SK-N-SH (cell line): ENCODE data around the gene AKT3. TPM values are rescaled to one million over a fixed set of nuclear protein-coding genes. Genes with fewer than 3 reads are reported as not detected.
A peak's percentile ranks its signal among the peaks of the same experiment; 100 is the strongest.

ENCODE experiments used
- CTCF ChIA-PET: fragments of 300-600, 350-600 bp; formaldehyde crosslinking; extraction: SDS; loops from one replicate; lab custom pipeline; 2021; lab: Yijun Ruan, JAX
- POLR2A ChIA-PET: fragments of 350-600 bp; sonication (Branson Sonifier 250); formaldehyde crosslinking; extraction: SDS; loops from one replicate; lab custom pipeline; 2020; ENCODE audit warnings: antibody characterized with exemption, inconsistent platforms; lab: Yijun Ruan, JAX
- DNase-seq: peaks from one replicate; pipeline ENCODE4 v3.0.0; 2012
- H2AFZ ChIP-seq: fragments of 200-600 bp; sonication (generic); 2 replicates; pipeline ENCODE4 v1.8.1; 2016; ENCODE audit warnings: antibody characterized with exemption, mild to moderate bottlenecking, low read depth
- H3F3A ChIP-seq: fragments of 200-600 bp; sonication (generic); replicated peaks from 2 replicates; pipeline ENCODE3; 2016; ENCODE audit warnings: antibody characterized with exemption, mild to moderate bottlenecking; ENCODE audit not compliant: insufficient read depth
- H3K27ac ChIP-seq, 2 experiments: fragments of 200-500 bp in 1 of 2; fragments of 200-600 bp in 1 of 2; sonication (Bioruptor generic) in 1 of 2; sonication (generic), shearing (Covaris generic) in 1 of 2; 2 replicates each; pipeline versions ENCODE4 v1.5.1 to v1.6.1; 2014 to 2016; ENCODE audit warnings: low read depth in 2 of 2, inconsistent platforms in 1 of 2, low read length in 1 of 2, mild to moderate bottlenecking in 1 of 2, mixed read lengths in 1 of 2
- H3K27me3 ChIP-seq: fragments of 200-600 bp; sonication (generic), shearing (Covaris generic); 2 replicates; pipeline ENCODE4 v1.6.1; 2016; ENCODE audit warnings: mixed run types; ENCODE audit not compliant: insufficient read depth
- H3K36me3 ChIP-seq, 2 experiments: fragments of 200-500 bp in 1 of 2; fragments of 200-600 bp in 1 of 2; sonication (Bioruptor generic) in 1 of 2; sonication (generic) in 1 of 2; replicated peaks in 1 of 2; 2 replicates each; pipeline versions ENCODE3 to v1.5.1; 2014 to 2016; ENCODE audit warnings: low read length in 1 of 2, mild to moderate bottlenecking in 1 of 2; ENCODE audit not compliant: insufficient read depth in 2 of 2, control insufficient read depth in 1 of 2
- H3K4me1 ChIP-seq, 2 experiments: fragments of 200-500 bp in 1 of 2; fragments of 200-600 bp in 1 of 2; sonication (Bioruptor generic) in 1 of 2; sonication (generic), shearing (Covaris generic) in 1 of 2; 2 replicates each; pipeline versions ENCODE4 v1.5.1 to v1.6.1; 2014 to 2016; ENCODE audit warnings: low read depth in 1 of 2, low read length in 1 of 2, mixed run types in 1 of 2; ENCODE audit not compliant: insufficient read depth in 2 of 2, control insufficient read depth in 1 of 2
- H3K4me2 ChIP-seq: fragments of 200-600 bp; sonication (generic), shearing (Covaris generic); 2 replicates; pipeline ENCODE4 v1.6.1; 2017; ENCODE audit warnings: mixed run types
- H3K4me3 ChIP-seq, 2 experiments: fragments of 200-500 bp in 1 of 2; fragments of 200-600 bp in 1 of 2; sonication (Bioruptor generic) in 1 of 2; sonication (generic), shearing (Covaris generic) in 1 of 2; 2 replicates each; pipeline versions ENCODE4 v1.5.1 to v1.8.1; 2014 to 2016; ENCODE audit warnings: low read depth in 2 of 2, inconsistent platforms in 1 of 2, low read length in 1 of 2, mild to moderate bottlenecking in 1 of 2, mixed read lengths in 1 of 2, moderate library complexity in 1 of 2
- H3K79me2 ChIP-seq: fragments of 200-600 bp; sonication (generic); 2 replicates; pipeline ENCODE4 v1.8.1; 2017; ENCODE audit warnings: mild to moderate bottlenecking; ENCODE audit not compliant: insufficient read depth
- H3K9ac ChIP-seq: fragments of 200-600 bp; sonication (generic); 2 replicates; pipeline ENCODE4 v1.6.1; 2017; ENCODE audit warnings: mixed run types
- H3K9me2 ChIP-seq: fragments of 200-600 bp; sonication (generic); 2 replicates; pipeline ENCODE4 v1.6.1; 2017; ENCODE audit warnings: mixed run types
- H3K9me3 ChIP-seq: fragments of 200-600 bp; sonication (generic); 2 replicates; pipeline ENCODE4 v1.6.1; 2017; ENCODE audit warnings: mixed run types, mild to moderate bottlenecking, moderate library complexity
- H4K20me1 ChIP-seq: fragments of 200-600 bp; sonication (generic); 2 replicates; pipeline ENCODE4 v1.6.1; 2017; ENCODE audit warnings: mild to moderate bottlenecking, mixed run types; ENCODE audit not compliant: insufficient read depth
- CHD2 ChIP-seq: fragments of 150-350 bp; IDR thresholded peaks from 2 replicates; pipeline ENCODE4 v1.6.1; 2018; ENCODE audit warnings: low read length; ENCODE audit not compliant: partially characterized antibody
- ELF1 ChIP-seq: IDR thresholded peaks from 2 replicates; pipeline ENCODE4 v1.4.0; 2012
- EP300 ChIP-seq, 2 experiments: IDR thresholded peaks; 2 replicates each; pipeline versions ENCODE4 v1.4.0 to v1.6.1; 2012; ENCODE audit warnings: borderline replicate concordance in 1 of 2, low read depth in 1 of 2, low read length in 1 of 2
- FOXJ3 ChIP-seq: sonication (generic); formaldehyde crosslinking; IDR thresholded peaks from 2 replicates; pipeline ENCODE4 v1.5.1; 2020; ENCODE audit warnings: mild to moderate bottlenecking, missing genetic modification reagents
- FOXM1 ChIP-seq: IDR thresholded peaks from 2 replicates; pipeline ENCODE4 v1.4.0; 2012; ENCODE audit warnings: low read depth, mild to moderate bottlenecking
- GABPA ChIP-seq: IDR thresholded peaks from 2 replicates; pipeline ENCODE4 v1.4.0; 2012; ENCODE audit warnings: low read depth, mild to moderate bottlenecking
- GATA2 ChIP-seq: sonication (generic); formaldehyde crosslinking; IDR thresholded peaks from 2 replicates; pipeline ENCODE4 v1.5.0; 2020; ENCODE audit warnings: mild to moderate bottlenecking, missing genetic modification reagents
- JUND ChIP-seq: IDR thresholded peaks from 2 replicates; pipeline ENCODE4 v1.4.0; 2012
- MAX ChIP-seq: IDR thresholded peaks from 2 replicates; pipeline ENCODE4 v1.4.0; 2012; ENCODE audit warnings: low read depth
- NFIC ChIP-seq: IDR thresholded peaks from 2 replicates; pipeline ENCODE4 v1.4.0; 2012; ENCODE audit warnings: borderline replicate concordance
- NRF1 ChIP-seq: IDR thresholded peaks from 2 replicates; pipeline ENCODE4 v1.6.1; 2012; ENCODE audit warnings: low read depth, mild to moderate bottlenecking, low read length
- POLR2AphosphoS5 ChIP-seq: IDR thresholded peaks from 2 replicates; pipeline ENCODE4 v1.6.1; 2012; ENCODE audit warnings: low read depth, low read length
- REST ChIP-seq: IDR thresholded peaks from 2 replicates; pipeline ENCODE4 v1.6.1; 2012; ENCODE audit warnings: mild to moderate bottlenecking, low read depth, low read length, moderate library complexity
- RFX5 ChIP-seq: IDR thresholded peaks from 2 replicates; pipeline ENCODE4 v1.6.1; 2012; ENCODE audit warnings: mild to moderate bottlenecking, improper control_type of control experiment, low read length
- TAF1 ChIP-seq: IDR thresholded peaks from 2 replicates; pipeline ENCODE4 v1.6.1; 2012; ENCODE audit warnings: low read depth, mild to moderate bottlenecking, low read length, moderate library complexity, borderline replicate concordance
- USF2 ChIP-seq: fragments of 150-350 bp; IDR thresholded peaks from 2 replicates; pipeline ENCODE4 v1.6.1; 2017; ENCODE audit warnings: antibody characterized with exemption, low read length, low read depth, borderline replicate concordance
- ZBTB33 ChIP-seq: IDR thresholded peaks from 2 replicates; pipeline ENCODE4 v1.4.0; 2012; ENCODE audit warnings: low read depth, borderline replicate concordance
- WGBS: methylation state at CpG from one replicate; pipeline ENCODE4 v1.1.6; 2017; ENCODE audit warnings: low lambda C conversion rate; 5-methylcytosine and 5-hydroxymethylcytosine counted together
- polyA plus RNA-seq, 3 experiments: library from polyadenylated mRNA; depleted of rRNA; stranded (reverse); fragments of >200 nt; gene quantifications; 2 replicates each; pipeline ENCODE4 v1.2.3, GENCODE V29; 2012
- TF ChIP-seq, protein P1 (sequence below): fragments of 200-600 bp; sonication (generic); IDR thresholded peaks from 2 replicates; pipeline ENCODE4 v1.6.1; 2017; ENCODE audit warnings: antibody characterized with exemption, mild to moderate bottlenecking, moderate library complexity
- TF ChIP-seq, protein P2 (sequence below): IDR thresholded peaks from 2 replicates; pipeline ENCODE4; 2012

AKT3 gene
- polyA plus RNA-seq, 1 of the 3 experiments (the other 2 are of a cell fraction), result 12.7 TPM

- Histone ChIP-seq H3K4me3 (no peak overlapping the region), H3K36me3 (peaks cover 18 to 22% of the 10 kb centered on the region in 2 experiments), H3K4me2 (no peak overlapping the region), H3K27me3 (no peaks in the 10 kb centered on the region), H3K4me1 (peaks cover 7 to 32% of the 10 kb centered on the region in 2 experiments; a peak in 1 of 4 replicates), H3F3A (peaks cover 32% of the 10 kb centered on the region), H3K9ac (no peak overlapping the region), H3K9me2 (no peaks in the 10 kb centered on the region), H2AFZ (no peak overlapping the region), H3K9me3 (no peaks in the 10 kb centered on the region), H3K27ac (peak overlapping the region in 1 of 2 experiments; percentile 43; a peak in 1 of 4 replicates), H3K79me2 (no peaks in the 10 kb centered on the region), H4K20me1 (no peaks in the 10 kb centered on the region)
- ChIA-PET POLR2A (no interaction called here), CTCF (no interaction called here)
- 97% methylated on average over 11 of the region's 11 CpGs for WGBS
- no peak for DNase-seq
- TF ChIP-seq ELF1 (no peak), TAF1 (no peak), REST (no peak), NFIC (no peak), JUND (no peak), NRF1 (no peak), MAX (no peak), GATA2 (CRISPR knock-in tag) (no peak)
Observed at GRCh38 chr1:243496806-243497205, 353.2 kb downstream of the AKT3 start.

GRCh38 chr1:243496187-243496646 lies 353.8 kb downstream of the AKT3 start:
- no peaks in the 10 kb centered on the region for H3K9me2 ChIP-seq
- no peak for TF ChIP-seq FOXJ3 (CRISPR knock-in tag)
- TF ChIP-seq, protein P1, sequence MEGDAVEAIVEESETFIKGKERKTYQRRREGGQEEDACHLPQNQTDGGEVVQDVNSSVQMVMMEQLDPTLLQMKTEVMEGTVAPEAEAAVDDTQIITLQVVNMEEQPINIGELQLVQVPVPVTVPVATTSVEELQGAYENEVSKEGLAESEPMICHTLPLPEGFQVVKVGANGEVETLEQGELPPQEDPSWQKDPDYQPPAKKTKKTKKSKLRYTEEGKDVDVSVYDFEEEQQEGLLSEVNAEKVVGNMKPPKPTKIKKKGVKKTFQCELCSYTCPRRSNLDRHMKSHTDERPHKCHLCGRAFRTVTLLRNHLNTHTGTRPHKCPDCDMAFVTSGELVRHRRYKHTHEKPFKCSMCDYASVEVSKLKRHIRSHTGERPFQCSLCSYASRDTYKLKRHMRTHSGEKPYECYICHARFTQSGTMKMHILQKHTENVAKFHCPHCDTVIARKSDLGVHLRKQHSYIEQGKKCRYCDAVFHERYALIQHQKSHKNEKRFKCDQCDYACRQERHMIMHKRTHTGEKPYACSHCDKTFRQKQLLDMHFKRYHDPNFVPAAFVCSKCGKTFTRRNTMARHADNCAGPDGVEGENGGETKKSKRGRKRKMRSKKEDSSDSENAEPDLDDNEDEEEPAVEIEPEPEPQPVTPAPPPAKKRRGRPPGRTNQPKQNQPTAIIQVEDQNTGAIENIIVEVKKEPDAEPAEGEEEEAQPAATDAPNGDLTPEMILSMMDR, result no peak
- TF ChIP-seq FOXM1, result no peak
- no peak for TF ChIP-seq EP300 (IDR thresholded peaks at IDR 0.05; ENCODE audit: borderline replicate concordance in 1 of 2, low read depth in 1 of 2, low read length in 1 of 2)
- TF ChIP-seq RFX5, result no peak
- TF ChIP-seq ZBTB33, result no peak
- no peak for TF ChIP-seq POLR2AphosphoS5
- no peak for TF ChIP-seq CHD2
- no peak for TF ChIP-seq GABPA
- TF ChIP-seq USF2, result no peak
- TF ChIP-seq, protein P2, sequence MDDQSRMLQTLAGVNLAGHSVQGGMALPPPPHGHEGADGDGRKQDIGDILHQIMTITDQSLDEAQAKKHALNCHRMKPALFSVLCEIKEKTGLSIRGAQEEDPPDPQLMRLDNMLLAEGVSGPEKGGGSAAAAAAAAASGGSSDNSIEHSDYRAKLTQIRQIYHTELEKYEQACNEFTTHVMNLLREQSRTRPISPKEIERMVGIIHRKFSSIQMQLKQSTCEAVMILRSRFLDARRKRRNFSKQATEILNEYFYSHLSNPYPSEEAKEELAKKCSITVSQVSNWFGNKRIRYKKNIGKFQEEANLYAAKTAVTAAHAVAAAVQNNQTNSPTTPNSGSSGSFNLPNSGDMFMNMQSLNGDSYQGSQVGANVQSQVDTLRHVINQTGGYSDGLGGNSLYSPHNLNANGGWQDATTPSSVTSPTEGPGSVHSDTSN, result no peak

More at GRCh38 chr1:243496187-243496646, 353.8 kb downstream of the AKT3 start:
- H3K9ac ChIP-seq, result no peak overlapping the region
- H3K27ac ChIP-seq, result peak overlapping the region in 1 of 2 experiments; percentile 43; a peak in 1 of 4 replicates
- ChIA-PET POLR2A (no interaction called here), CTCF (interaction anchor here (1.0 to 1.2 kb wide), 3 partner anchors 20 to 777 kb away, joined by 3 to 4 read pairs (median 3); no protein-coding TSS in a partner anchor)
- peaks cover 26% of the 10 kb centered on the region for H3F3A ChIP-seq
- peaks cover 18 to 22% of the 10 kb centered on the region in 2 experiments for H3K36me3 ChIP-seq
- peaks cover 7 to 34% of the 10 kb centered on the region in 2 experiments; a peak in 1 of 4 replicates for H3K4me1 ChIP-seq
- no peaks in the 10 kb centered on the region for H3K9me3 ChIP-seq
- H3K4me3 ChIP-seq, result no peak overlapping the region
- H3K27me3 ChIP-seq, result no peaks in the 10 kb centered on the region
- no peak overlapping the region for H3K4me2 ChIP-seq
- WGBS, result 92% methylated on average over 16 of the region's 19 CpGs
- H3K79me2 ChIP-seq, result no peaks in the 10 kb centered on the region
- no peak overlapping the region for H2AFZ ChIP-seq
- no peaks in the 10 kb centered on the region for H4K20me1 ChIP-seq
- no peak for DNase-seq
